SU-DHL-6 (cell line): ENCODE results near the gene PGBD5.

Source experiments
- CTCF ChIP-seq: fragments of 200-600 bp; sonication (generic); IDR thresholded peaks from one replicate; pipeline ENCODE4 v1.5.1; 2017; ENCODE audit warnings: antibody characterized with exemption, mild to moderate bottlenecking, low read length, moderate library complexity; ENCODE audit not compliant: insufficient read depth, poor library complexity, severe bottlenecking
- EZH2phosphoT487 ChIP-seq: fragments of 200-600 bp; sonication (generic), shearing (Covaris generic); conservative IDR thresholded peaks from 2 replicates; pipeline ENCODE4 v1.6.1; 2018; ENCODE audit warnings: mild to moderate bottlenecking, antibody characterized with exemption, low read length, moderate library complexity, mixed read lengths

- TF ChIP-seq CTCF (no peak), EZH2phosphoT487 (no peak)
These were observed 57.8 kb downstream of the PGBD5 start for GRCh38 chr1:230368363-230368762.
